IPS DF 6.9 (cell line): ENCODE results near the gene KIF26B.

Source experiments
- DNase-seq: peaks from one replicate; pipeline ENCODE4 v3.0.0-alpha.2; 2013; ENCODE audit warnings: low read depth, low spot score
- H3K27ac ChIP-seq: one replicate; pipeline ENCODE4 v1.5.1; 2013; ENCODE audit warnings: low read length, control low read depth
- H3K27me3 ChIP-seq: 2 replicates; pipeline ENCODE4 v1.6.1; 2013; ENCODE audit warnings: mild to moderate bottlenecking, low read length; ENCODE audit not compliant: control insufficient read depth, insufficient read depth
- H3K36me3 ChIP-seq: 2 replicates; pipeline ENCODE4 v1.6.1; 2013; ENCODE audit warnings: low read length; ENCODE audit not compliant: control insufficient read depth, insufficient read depth
- H3K4me1 ChIP-seq: 2 replicates; pipeline ENCODE4 v1.6.1; 2013; ENCODE audit warnings: low read length; ENCODE audit not compliant: control insufficient read depth, insufficient read depth
- H3K4me3 ChIP-seq: 2 replicates; pipeline ENCODE4 v1.5.1; 2013; ENCODE audit warnings: mild to moderate bottlenecking, low read length
- H3K9me3 ChIP-seq: 2 replicates; pipeline ENCODE4 v1.6.1; 2013; ENCODE audit warnings: low read length, inconsistent platforms; ENCODE audit not compliant: control insufficient read depth, insufficient read depth
- WGBS: extraction: QIAGEN DNeasy Blood & Tissue Kit; methylation state at CpG from one replicate; pipeline ENCODE4 v1.1.7; 2013; ENCODE audit warnings: mixed read lengths, missing lambda C conversion rate; ENCODE audit not compliant: insufficient read length, insufficient coverage; 5-methylcytosine and 5-hydroxymethylcytosine counted together

Gene KIF26B

DNA sequence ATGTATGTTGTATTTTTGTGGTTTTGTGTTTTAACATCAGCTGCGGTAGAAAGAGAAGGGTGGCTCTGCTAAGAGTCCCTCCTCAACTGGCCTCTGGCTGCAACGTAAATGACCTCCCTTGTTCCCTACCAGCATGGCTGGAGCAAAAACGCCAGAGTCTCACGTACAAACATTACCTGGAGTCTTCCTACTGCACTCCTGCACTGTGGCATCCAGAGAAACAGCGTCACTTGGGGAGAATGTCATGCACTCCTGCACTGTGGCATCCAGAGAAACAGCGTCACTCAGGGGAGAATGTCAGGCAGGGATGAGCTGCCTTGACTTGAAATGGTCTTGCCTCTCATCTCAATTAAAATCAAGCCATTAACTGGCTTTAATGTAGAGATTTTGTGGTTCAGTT, 314.2 kb downstream of the KIF26B start:
- WGBS: no CpG with 5 or more reads among the region's 6 CpGs
- Histone ChIP-seq H3K9me3 (no peaks in the 10 kb centered on the region), H3K4me3 (no peak overlapping the region), H3K27me3 (no peaks in the 10 kb centered on the region), H3K4me1 (no peaks in the 10 kb centered on the region), H3K36me3 (no peaks in the 10 kb centered on the region), H3K27ac (no peak overlapping the region)
- no peak for DNase-seq

DNA sequence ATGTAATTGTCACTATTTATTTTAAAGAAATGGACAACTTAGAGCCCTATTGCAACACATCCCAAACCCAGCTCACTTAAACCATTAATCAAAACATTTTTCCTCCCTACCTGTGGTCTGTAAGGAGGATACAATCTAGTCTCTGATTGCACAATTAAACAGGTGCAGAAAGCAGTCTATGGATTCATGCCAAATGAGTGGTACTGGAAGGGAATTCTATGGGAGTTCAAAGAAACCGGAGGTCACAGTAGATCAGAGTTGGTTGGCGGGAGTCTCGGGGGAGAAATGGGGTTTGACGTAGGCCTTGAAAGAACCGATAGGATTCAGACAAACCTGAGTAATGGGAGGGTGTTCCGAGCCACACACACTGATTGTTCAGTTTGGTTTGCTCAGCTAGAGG, 314.9 kb downstream of the KIF26B start:
- DNase-seq: no peak
- WGBS: no CpG with 5 or more reads among the region's 6 CpGs
- no peak overlapping the region for H3K4me3 ChIP-seq
- H3K27me3 ChIP-seq: no peaks in the 10 kb centered on the region
- no peak overlapping the region for H3K27ac ChIP-seq
- H3K4me1 ChIP-seq: no peaks in the 10 kb centered on the region
- H3K36me3 ChIP-seq: no peaks in the 10 kb centered on the region
- H3K9me3 ChIP-seq: no peaks in the 10 kb centered on the region

DNA sequence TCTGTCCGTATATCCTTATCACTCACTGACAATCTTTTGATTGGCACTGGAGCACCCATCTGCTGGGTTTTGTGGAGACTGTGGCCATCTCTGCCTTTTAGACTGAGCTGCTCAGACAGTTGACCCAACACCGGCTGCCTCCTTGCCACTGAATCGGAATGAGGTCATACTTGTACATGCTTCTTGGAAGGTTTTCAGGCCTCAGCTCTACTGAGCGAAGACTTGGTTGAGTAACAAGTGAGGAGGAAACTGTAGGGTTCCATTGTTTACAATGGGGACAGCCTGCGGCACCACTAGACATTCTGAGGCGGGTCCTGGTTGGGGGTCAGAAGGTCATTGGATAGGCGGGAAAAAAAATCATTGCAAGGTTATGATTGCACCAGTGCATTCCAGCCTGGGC, 320.3 kb downstream of the KIF26B start:
- no peak overlapping the region for H3K4me3 ChIP-seq
- no peaks in the 10 kb centered on the region for H3K9me3 ChIP-seq
- no peaks in the 10 kb centered on the region for H3K36me3 ChIP-seq
- no peak for DNase-seq
- no peaks in the 10 kb centered on the region for H3K27me3 ChIP-seq
- no peaks in the 10 kb centered on the region for H3K4me1 ChIP-seq
- WGBS: no CpG with 5 or more reads among the region's 7 CpGs
- H3K27ac ChIP-seq: no peak overlapping the region

DNA sequence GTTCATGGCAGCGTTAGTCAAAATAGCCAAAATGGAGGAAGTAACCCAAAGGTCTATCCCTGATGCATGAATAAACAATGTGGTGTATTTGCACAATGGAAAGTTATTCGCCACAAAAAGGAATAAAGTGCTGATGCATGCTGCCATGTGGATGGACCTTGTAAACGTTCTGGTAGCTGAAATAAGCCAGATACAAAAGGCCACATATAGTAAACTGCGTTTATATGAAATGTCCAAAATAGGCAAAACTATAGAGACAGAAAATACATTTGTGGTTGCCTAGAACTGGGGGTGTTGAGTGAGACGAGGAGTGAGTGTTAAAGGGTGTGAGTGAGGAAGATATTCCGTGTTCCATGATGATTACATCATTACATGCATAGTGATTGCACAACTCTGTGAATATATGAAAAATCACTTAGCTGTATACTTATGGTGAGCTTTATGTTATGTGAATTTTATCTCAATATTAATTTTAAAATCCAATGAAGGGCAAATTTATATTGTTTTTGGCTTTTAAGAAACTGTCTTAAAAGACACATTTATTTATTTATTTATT, 321.3 kb downstream of the KIF26B start:
- no peaks in the 10 kb centered on the region for H3K36me3 ChIP-seq
- no CpG with 5 or more reads among the region's 6 CpGs for WGBS
- H3K9me3 ChIP-seq: no peaks in the 10 kb centered on the region
- H3K27ac ChIP-seq: no peak overlapping the region
- no peaks in the 10 kb centered on the region for H3K4me1 ChIP-seq
- no peaks in the 10 kb centered on the region for H3K27me3 ChIP-seq
- DNase-seq: no peak
- H3K4me3 ChIP-seq: no peak overlapping the region

DNA sequence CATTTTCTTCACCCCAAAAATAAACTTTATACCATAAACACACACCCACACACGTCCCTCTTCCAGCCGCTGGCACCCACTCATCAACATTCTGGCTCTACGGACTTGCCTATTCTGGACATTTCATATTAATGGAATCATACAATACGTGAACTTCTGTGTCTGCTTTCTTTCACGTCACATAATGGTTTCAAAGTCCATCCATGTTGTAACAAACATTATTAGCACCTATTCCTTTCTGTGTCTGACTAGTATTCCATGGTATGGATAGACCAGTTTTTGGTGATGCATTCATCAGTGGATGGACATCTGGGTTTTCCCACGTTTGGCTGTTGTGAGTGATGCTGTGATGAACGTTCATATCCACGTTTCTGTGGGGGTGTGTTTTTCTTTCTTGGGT, 323.2 kb downstream of the KIF26B start:
- WGBS: 100% methylated on average over 2 of the region's 8 CpGs

DNA sequence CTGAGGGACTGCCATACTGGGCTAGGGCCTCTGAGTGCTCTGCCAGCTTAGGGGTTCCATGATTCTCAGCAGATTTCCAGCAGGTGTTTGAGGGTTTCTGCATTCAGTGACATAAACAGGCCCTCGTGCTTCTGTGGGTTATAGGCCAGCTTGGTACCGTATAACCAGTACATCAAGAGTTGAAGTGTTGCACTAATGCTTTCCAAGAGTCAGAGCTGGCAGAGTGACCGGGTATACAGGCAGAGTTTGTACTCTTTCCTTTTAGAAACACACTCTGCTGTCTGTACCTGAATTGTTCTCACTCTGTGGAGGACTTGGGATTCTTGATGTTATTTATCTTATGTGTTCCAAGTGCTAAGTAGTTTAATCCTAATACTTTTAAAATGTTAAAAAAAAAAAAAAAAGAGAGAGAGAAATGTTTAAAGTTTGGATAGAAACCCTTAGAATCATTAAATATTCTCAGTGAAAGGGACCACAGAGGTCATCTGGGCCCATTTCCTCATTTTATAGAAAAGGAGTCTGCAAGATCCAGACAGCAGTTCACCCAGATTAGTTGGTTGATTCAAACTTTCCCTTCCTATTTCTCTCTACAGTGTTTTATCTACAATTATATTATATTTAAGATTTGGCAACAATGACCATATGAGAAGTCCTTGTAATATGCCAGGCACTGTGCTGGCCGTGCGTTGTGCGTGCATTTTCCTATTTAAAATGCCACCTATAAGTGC, 325.8 kb downstream of the KIF26B start:
- Histone ChIP-seq H3K4me3 (no peak overlapping the region), H3K4me1 (peaks cover 4% of the 10 kb centered on the region), H3K27ac (no peak overlapping the region), H3K36me3 (no peaks in the 10 kb centered on the region), H3K9me3 (no peaks in the 10 kb centered on the region), H3K27me3 (no peaks in the 10 kb centered on the region)
- DNase-seq: no peak
- whole genome bisulfite sequencing: no CpG with 5 or more reads among the region's 6 CpGs

More for the DNA sequence above, 323.2 kb downstream of the KIF26B start:
- Histone ChIP-seq H3K4me3 (no peak overlapping the region), H3K4me1 (no peaks in the 10 kb centered on the region), H3K27ac (no peak overlapping the region), H3K36me3 (no peaks in the 10 kb centered on the region), H3K9me3 (no peaks in the 10 kb centered on the region), H3K27me3 (no peaks in the 10 kb centered on the region)
- DNase-seq: no peak

DNA sequence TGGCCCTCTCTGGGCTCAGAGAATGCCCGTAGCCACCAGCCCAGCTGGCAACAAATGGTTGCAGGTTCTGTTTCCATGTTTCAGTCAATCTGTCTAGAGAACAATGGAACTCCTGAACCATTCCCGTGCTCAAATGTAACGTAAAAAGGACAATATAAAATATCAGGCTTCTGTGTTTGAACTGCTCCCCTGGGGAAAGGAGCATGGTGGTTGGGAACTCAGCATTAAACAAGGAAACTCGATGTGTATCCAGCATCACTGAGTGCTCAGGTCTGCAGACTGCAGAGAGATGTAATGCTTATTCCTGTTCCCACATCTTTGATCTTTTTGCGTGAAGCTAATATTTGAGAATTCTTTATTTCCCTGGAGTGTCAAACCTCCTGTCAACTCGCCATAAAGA, 326.5 kb downstream of the KIF26B start:
- Histone ChIP-seq H3K27me3 (no peaks in the 10 kb centered on the region), H3K36me3 (no peaks in the 10 kb centered on the region), H3K4me3 (no peak overlapping the region), H3K4me1 (peaks cover 4% of the 10 kb centered on the region), H3K9me3 (no peaks in the 10 kb centered on the region), H3K27ac (no peak overlapping the region)
- DNase-seq: no peak
- no CpG with 5 or more reads among the region's 6 CpGs for WGBS

DNA sequence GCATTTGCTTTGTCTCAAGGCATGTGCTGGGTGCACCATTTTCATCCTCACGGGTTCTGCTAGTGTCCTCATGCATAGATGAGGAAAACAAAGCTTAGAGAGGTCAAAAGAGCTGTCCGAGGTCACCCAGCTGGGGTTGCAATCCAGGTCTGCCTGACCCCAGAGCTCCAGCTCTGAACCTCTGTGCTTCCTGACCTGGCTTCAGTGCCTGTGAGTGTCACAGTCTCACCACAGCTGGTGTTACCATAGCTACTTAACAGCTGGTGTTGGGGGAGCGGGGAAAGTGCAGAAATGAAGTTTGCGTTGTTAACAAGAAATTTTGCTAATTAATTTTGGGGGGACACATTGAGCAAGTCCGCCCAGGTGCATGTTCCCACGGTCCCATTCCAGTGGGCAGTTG, 328.5 kb downstream of the KIF26B start:
- no peaks in the 10 kb centered on the region for H3K36me3 ChIP-seq
- WGBS: no CpG with 5 or more reads among the region's 6 CpGs
- no peaks in the 10 kb centered on the region for H3K27me3 ChIP-seq
- peaks cover 4% of the 10 kb centered on the region for H3K4me1 ChIP-seq
- no peak for DNase-seq
- H3K9me3 ChIP-seq: no peaks in the 10 kb centered on the region
- no peak overlapping the region for H3K27ac ChIP-seq
- H3K4me3 ChIP-seq: no peak overlapping the region

DNA sequence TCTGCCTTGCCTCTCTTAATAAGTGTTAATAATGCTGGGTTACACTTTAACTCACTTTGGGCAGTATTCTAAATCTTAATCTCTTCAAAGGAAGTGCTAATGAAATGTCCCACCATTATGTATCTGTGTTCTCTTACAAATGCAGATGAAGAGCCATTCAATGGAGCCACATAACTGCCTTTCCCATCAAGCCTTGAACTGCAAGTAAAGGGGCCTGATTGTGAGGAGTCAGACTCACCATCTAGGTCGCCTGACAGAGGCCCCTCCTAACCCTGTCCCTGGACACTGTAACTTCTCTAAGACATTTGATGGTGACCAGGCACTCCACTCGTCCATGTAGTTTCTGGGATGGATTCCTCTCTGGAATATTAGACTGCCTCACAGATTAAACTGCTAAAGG, 329.4 kb downstream of the KIF26B start:
- no peaks in the 10 kb centered on the region for H3K36me3 ChIP-seq
- no CpG with 5 or more reads among the region's 2 CpGs for WGBS
- peaks cover 4% of the 10 kb centered on the region for H3K4me1 ChIP-seq
- no peaks in the 10 kb centered on the region for H3K27me3 ChIP-seq
- H3K9me3 ChIP-seq: no peaks in the 10 kb centered on the region
- DNase-seq: no peak
- H3K27ac ChIP-seq: no peak overlapping the region
- H3K4me3 ChIP-seq: no peak overlapping the region

DNA sequence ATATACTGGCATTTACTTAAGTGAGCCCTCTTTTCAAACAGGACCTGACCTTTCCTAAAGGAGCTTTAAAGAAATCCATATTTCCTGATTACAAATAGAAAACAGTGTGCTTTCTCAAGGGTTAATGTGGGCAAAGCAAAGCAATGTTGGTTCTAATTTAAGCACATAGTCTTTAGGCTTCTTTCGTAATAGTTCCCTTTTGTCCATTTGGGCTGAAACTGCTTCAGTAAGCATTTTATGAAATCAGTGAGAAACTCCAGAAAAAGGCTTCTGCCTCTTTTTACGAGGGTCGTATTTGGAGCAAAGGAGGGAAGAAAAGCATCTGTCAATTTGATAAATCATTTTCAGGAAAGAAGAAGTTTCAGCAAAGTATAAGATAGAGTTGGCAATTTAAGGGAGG, 331.2 kb downstream of the KIF26B start:
- H3K27ac ChIP-seq: no peak overlapping the region
- no peaks in the 10 kb centered on the region for H3K36me3 ChIP-seq
- no CpG with 5 or more reads among the region's 3 CpGs for WGBS
- H3K9me3 ChIP-seq: no peaks in the 10 kb centered on the region
- no peak overlapping the region for H3K4me3 ChIP-seq
- H3K27me3 ChIP-seq: no peaks in the 10 kb centered on the region
- DNase-seq: no peak
- H3K4me1 ChIP-seq: peaks cover 4% of the 10 kb centered on the region
